ENCODE measurements around the gene ULBP1.
"Not testable (repeated sequence)": the region's sequence is repeated elsewhere in the genome, so short reads cannot be mapped to it uniquely, and the experiment has no call there.

Gene ULBP1

GRCh38 chr6:149987602-149988107 lies 23.9 kb downstream of the ULBP1 start:
- Histone ChIP-seq H3K27me3 (ENCODE audit: control insufficient read depth in 1 of 2, insufficient read depth in 2 of 2, low read length in 2 of 2) (peaks cover 74 to 81% of the 10 kb centered on the region in 2 donors), H3K27ac (ENCODE audit: low read depth, low read length) (no peak overlapping the region), H3K9ac (ENCODE audit: low read depth in 1 of 2, low read length in 2 of 2) (no peak overlapping the region), H3K9me3 (ENCODE audit: control insufficient read depth in 1 of 2, low read length in 2 of 2) (no peaks in the 10 kb centered on the region), H3K4me1 (ENCODE audit: control insufficient read depth in 1 of 2, insufficient read depth in 2 of 2, low read length in 2 of 2) (peaks cover 14 to 15% of the 10 kb centered on the region in 2 donors), H3K36me3 (ENCODE audit: control insufficient read depth in 1 of 2, insufficient read depth in 2 of 2, low read length in 2 of 2) (no peaks in the 10 kb centered on the region), H3K4me3 (ENCODE audit: low read depth in 1 of 2, low read length in 2 of 2) (no peak overlapping the region)

- peaks cover 14 to 15% of the 10 kb centered on the region in 2 donors for H3K4me1 ChIP-seq (ENCODE audit: control insufficient read depth in 1 of 2, insufficient read depth in 2 of 2, low read length in 2 of 2)
- H3K4me3 ChIP-seq (ENCODE audit: low read depth in 1 of 2, low read length in 2 of 2), result no peak overlapping the region
- H3K27ac ChIP-seq (ENCODE audit: low read depth, low read length), result no peak overlapping the region
- no peaks in the 10 kb centered on the region for H3K36me3 ChIP-seq (ENCODE audit: control insufficient read depth in 1 of 2, insufficient read depth in 2 of 2, low read length in 2 of 2)
- H3K27me3 ChIP-seq (ENCODE audit: control insufficient read depth in 1 of 2, insufficient read depth in 2 of 2, low read length in 2 of 2), result peaks cover 76 to 78% of the 10 kb centered on the region in 2 donors
- H3K9me3 ChIP-seq (ENCODE audit: control insufficient read depth in 1 of 2, low read length in 2 of 2), result no peaks in the 10 kb centered on the region
- H3K9ac ChIP-seq (ENCODE audit: low read depth in 1 of 2, low read length in 2 of 2), result no peak overlapping the region
Measured at GRCh38 chr6:149988550-149989346, 25.0 kb downstream of the ULBP1 start.

- H3K27me3 ChIP-seq (ENCODE audit: control insufficient read depth in 1 of 2, insufficient read depth in 2 of 2, low read length in 2 of 2), result peaks cover 74 to 79% of the 10 kb centered on the region in 2 donors
- peaks cover 14 to 15% of the 10 kb centered on the region in 2 donors for H3K4me1 ChIP-seq (ENCODE audit: control insufficient read depth in 1 of 2, insufficient read depth in 2 of 2, low read length in 2 of 2)
- no peaks in the 10 kb centered on the region for H3K36me3 ChIP-seq (ENCODE audit: control insufficient read depth in 1 of 2, insufficient read depth in 2 of 2, low read length in 2 of 2)
- H3K4me3 ChIP-seq (ENCODE audit: low read depth in 1 of 2, low read length in 2 of 2), result peak overlapping the region; percentile 47 to 54
- H3K27ac ChIP-seq (ENCODE audit: low read depth, low read length), result no peak overlapping the region
- H3K9me3 ChIP-seq (ENCODE audit: control insufficient read depth in 1 of 2, low read length in 2 of 2), result no peaks in the 10 kb centered on the region
- H3K9ac ChIP-seq (ENCODE audit: low read depth in 1 of 2, low read length in 2 of 2), result no peak overlapping the region
Measured at GRCh38 chr6:149990212-149990660, 26.5 kb downstream of the ULBP1 start.

GRCh38 chr6:149990661-149991471 lies 27.1 kb downstream of the ULBP1 start:
- Histone ChIP-seq H3K4me1 (ENCODE audit: control insufficient read depth in 1 of 2, insufficient read depth in 2 of 2, low read length in 2 of 2) (peaks cover 14 to 15% of the 10 kb centered on the region in 2 donors), H3K4me3 (ENCODE audit: low read depth in 1 of 2, low read length in 2 of 2) (peak overlapping the region; percentile 47 to 54)

GRCh38 chr6:149991472-149991795 lies 27.7 kb downstream of the ULBP1 start:
- peaks cover 73 to 77% of the 10 kb centered on the region in 2 donors for H3K27me3 ChIP-seq (ENCODE audit: control insufficient read depth in 1 of 2, insufficient read depth in 2 of 2, low read length in 2 of 2)
- H3K9me3 ChIP-seq (ENCODE audit: control insufficient read depth in 1 of 2, low read length in 2 of 2); H3K36me3 ChIP-seq (ENCODE audit: control insufficient read depth in 1 of 2, insufficient read depth in 2 of 2, low read length in 2 of 2); H3K4me3 ChIP-seq (ENCODE audit: low read depth in 1 of 2, low read length in 2 of 2); H3K9ac ChIP-seq (ENCODE audit: low read depth in 1 of 2, low read length in 2 of 2); H3K27ac ChIP-seq (ENCODE audit: low read depth, low read length): not testable (repeated sequence)
- H3K4me1 ChIP-seq (ENCODE audit: control insufficient read depth in 1 of 2, insufficient read depth in 2 of 2, low read length in 2 of 2), result peaks cover 14 to 15% of the 10 kb centered on the region in 2 donors

More at GRCh38 chr6:149990661-149991471, 27.1 kb downstream of the ULBP1 start:
- no peak overlapping the region for H3K27ac ChIP-seq (ENCODE audit: low read depth, low read length)
- no peaks in the 10 kb centered on the region for H3K9me3 ChIP-seq (ENCODE audit: control insufficient read depth in 1 of 2, low read length in 2 of 2)
- peaks cover 74 to 77% of the 10 kb centered on the region in 2 donors for H3K27me3 ChIP-seq (ENCODE audit: control insufficient read depth in 1 of 2, insufficient read depth in 2 of 2, low read length in 2 of 2)
- H3K36me3 ChIP-seq (ENCODE audit: control insufficient read depth in 1 of 2, insufficient read depth in 2 of 2, low read length in 2 of 2), result no peaks in the 10 kb centered on the region
- H3K9ac ChIP-seq (ENCODE audit: low read depth in 1 of 2, low read length in 2 of 2), result no peak overlapping the region

DNA sequence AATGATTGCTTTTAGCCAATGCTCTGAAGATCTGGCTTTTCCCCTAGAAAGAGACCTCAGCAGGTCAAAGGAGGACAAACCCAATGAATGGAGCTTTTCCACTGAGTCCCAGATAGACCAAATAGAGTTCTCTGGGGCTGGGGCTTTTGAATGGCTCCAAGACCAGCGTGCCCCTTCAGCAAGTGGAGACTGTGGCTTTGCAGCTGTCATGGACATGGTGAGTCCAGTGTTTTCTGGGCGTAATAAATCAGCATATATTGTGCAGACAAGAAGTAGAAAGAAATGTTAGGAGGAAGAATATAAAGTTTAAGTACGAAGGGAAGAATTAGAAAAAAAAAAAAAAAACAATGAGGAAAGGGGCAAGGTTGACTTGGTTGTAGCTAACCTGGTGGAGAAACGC lies 28.1 kb downstream of the ULBP1 start:
- Histone ChIP-seq H3K4me3 (ENCODE audit: low read depth in 1 of 2, low read length in 2 of 2) (no peak overlapping the region), H3K4me1 (ENCODE audit: control insufficient read depth in 1 of 2, insufficient read depth in 2 of 2, low read length in 2 of 2) (peaks cover 14 to 15% of the 10 kb centered on the region in 2 donors), H3K27ac (ENCODE audit: low read depth, low read length) (no peak overlapping the region), H3K9me3 (ENCODE audit: control insufficient read depth in 1 of 2, low read length in 2 of 2) (no peaks in the 10 kb centered on the region), H3K36me3 (ENCODE audit: control insufficient read depth in 1 of 2, insufficient read depth in 2 of 2, low read length in 2 of 2) (no peaks in the 10 kb centered on the region), H3K9ac (ENCODE audit: low read depth in 1 of 2, low read length in 2 of 2) (no peak overlapping the region), H3K27me3 (ENCODE audit: control insufficient read depth in 1 of 2, insufficient read depth in 2 of 2, low read length in 2 of 2) (peaks cover 73% of the 10 kb centered on the region in 2 donors)

GRCh38 chr6:149995235-149995750 lies 31.6 kb downstream of the ULBP1 start:
- no peak overlapping the region for H3K4me3 ChIP-seq (ENCODE audit: low read depth in 1 of 2, low read length in 2 of 2)
- H3K27ac ChIP-seq (ENCODE audit: low read depth, low read length), result no peak overlapping the region
- no peak overlapping the region for H3K9ac ChIP-seq (ENCODE audit: low read depth in 1 of 2, low read length in 2 of 2)
- H3K9me3 ChIP-seq (ENCODE audit: control insufficient read depth in 1 of 2, low read length in 2 of 2), result no peaks in the 10 kb centered on the region
- peaks cover 8 to 9% of the 10 kb centered on the region in 2 donors for H3K4me1 ChIP-seq (ENCODE audit: control insufficient read depth in 1 of 2, insufficient read depth in 2 of 2, low read length in 2 of 2)
- H3K36me3 ChIP-seq (ENCODE audit: control insufficient read depth in 1 of 2, insufficient read depth in 2 of 2, low read length in 2 of 2), result no peaks in the 10 kb centered on the region
- peaks cover 45 to 55% of the 10 kb centered on the region in 2 donors for H3K27me3 ChIP-seq (ENCODE audit: control insufficient read depth in 1 of 2, insufficient read depth in 2 of 2, low read length in 2 of 2)

GRCh38 chr6:149995971-149996370 lies 32.2 kb downstream of the ULBP1 start:
- Histone ChIP-seq H3K36me3 (ENCODE audit: control insufficient read depth in 1 of 2, insufficient read depth in 2 of 2, low read length in 2 of 2) (no peaks in the 10 kb centered on the region), H3K4me1 (ENCODE audit: control insufficient read depth in 1 of 2, insufficient read depth in 2 of 2, low read length in 2 of 2) (peaks cover under 1 to 3% of the 10 kb centered on the region in 2 donors), H3K27me3 (ENCODE audit: control insufficient read depth in 1 of 2, insufficient read depth in 2 of 2, low read length in 2 of 2) (peaks cover 43 to 48% of the 10 kb centered on the region in 2 donors), H3K9ac (ENCODE audit: low read depth in 1 of 2, low read length in 2 of 2) (no peak overlapping the region), H3K27ac (ENCODE audit: low read depth, low read length) (no peak overlapping the region), H3K9me3 (ENCODE audit: control insufficient read depth in 1 of 2, low read length in 2 of 2) (no peaks in the 10 kb centered on the region), H3K4me3 (ENCODE audit: low read depth in 1 of 2, low read length in 2 of 2) (no peak overlapping the region)

DNA sequence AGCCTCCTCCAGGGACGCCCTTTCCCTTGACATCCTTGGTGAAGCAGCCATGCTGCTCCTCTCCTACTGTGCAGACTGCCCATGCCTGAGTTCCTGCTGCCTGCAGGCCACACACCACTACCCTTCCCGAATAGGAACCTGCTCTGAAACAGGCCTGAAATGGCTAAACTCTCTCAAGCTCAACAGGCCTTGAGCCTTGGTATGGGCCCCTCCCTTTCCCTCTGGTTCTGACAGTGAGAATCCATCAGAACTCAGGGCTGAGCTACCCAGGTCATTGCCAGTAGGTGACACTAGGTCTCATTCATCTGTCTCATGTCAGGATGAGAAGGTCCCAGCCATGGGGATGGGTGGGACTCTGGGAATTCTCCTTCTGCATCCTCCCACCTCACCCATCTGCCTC lies 35.9 kb downstream of the ULBP1 start:
- Histone ChIP-seq H3K9me3 (ENCODE audit: control insufficient read depth in 1 of 2, low read length in 2 of 2) (no peaks in the 10 kb centered on the region), H3K36me3 (ENCODE audit: control insufficient read depth in 1 of 2, insufficient read depth in 2 of 2, low read length in 2 of 2) (no peaks in the 10 kb centered on the region), H3K4me1 (ENCODE audit: control insufficient read depth in 1 of 2, insufficient read depth in 2 of 2, low read length in 2 of 2) (peaks cover 3 to 5% of the 10 kb centered on the region in 2 donors), H3K9ac (ENCODE audit: low read depth in 1 of 2, low read length in 2 of 2) (no peak overlapping the region), H3K27ac (ENCODE audit: low read depth, low read length) (no peak overlapping the region), H3K4me3 (ENCODE audit: low read depth in 1 of 2, low read length in 2 of 2) (no peak overlapping the region), H3K27me3 (ENCODE audit: control insufficient read depth in 1 of 2, insufficient read depth in 2 of 2, low read length in 2 of 2) (peaks cover 20 to 35% of the 10 kb centered on the region in 2 donors)
